NCI-H2196 treated with DMSO at 0.1 percent for 48 hours (cell line): Measurements from ENCODE around the gene BRMS1.
A peak's percentile ranks its signal among the peaks of the same experiment; 100 is the strongest.
"Not testable (repeated sequence)": the region's sequence is repeated elsewhere in the genome, so short reads cannot be mapped to it uniquely, and the experiment has no call there.

Experiments
- DNase-seq: peaks from one replicate; lab custom pipeline; 2025; ENCODE audit not compliant: unreplicated experiment; lab: John Stamatoyannopoulos, UW

The BRMS1 gene

DNA sequence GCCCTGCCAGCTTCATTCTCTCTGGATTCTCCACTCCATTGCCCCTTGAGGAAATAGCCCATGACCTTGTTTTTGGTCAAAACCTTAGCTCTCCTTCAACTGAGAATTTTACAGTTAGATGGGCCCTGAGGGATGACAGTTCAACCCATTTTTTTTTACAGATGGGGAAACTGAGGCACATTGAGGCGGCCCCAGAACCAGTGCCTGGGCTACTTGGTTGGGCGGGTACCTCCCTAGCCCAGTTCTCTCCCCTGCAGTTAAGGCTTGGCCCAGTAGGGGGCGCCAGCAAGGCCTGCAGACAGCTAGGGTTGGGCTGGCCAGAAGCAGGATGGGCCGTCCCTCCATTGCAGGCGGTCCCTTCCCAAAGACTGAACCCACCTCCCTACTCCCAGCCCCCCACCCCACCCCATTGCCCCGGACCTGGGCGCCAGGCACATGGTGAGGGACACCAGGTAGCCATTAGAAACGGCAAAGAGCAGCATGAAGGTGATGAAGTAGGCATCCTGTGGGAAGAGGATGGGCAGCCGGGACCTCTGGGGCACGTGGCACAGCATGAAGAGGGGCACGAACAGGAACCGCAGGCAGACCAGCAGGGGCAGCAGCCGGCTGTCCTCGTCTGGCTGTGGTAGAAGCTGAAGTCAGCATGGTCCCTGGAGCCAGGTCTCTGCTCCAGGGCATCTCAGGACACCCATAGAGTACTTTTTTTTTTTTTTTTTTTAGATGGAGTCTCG lies 19.1 kb upstream of the BRMS1 start:
- DNase-seq, result no peak

DNA sequence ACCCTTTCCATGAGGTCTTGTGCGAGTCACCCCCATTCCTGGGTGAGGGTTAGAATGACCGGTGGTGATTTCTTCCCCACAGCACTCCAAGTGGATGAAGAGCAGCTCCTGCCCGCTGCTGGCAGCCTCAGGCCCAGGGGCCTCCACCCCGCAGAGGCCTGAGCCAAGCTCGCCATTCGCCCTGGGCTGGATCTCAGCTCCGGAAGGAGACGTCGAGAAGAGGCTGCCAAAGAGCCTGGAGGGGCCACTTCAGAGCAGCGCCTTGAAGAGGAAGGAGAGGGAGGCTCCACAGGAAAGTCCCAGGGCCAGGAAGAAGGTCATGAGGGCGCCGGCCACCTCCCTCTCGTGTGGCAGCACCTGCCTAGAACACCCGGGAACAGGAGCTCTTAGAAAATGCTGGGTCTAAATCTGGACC lies 18.3 kb upstream of the BRMS1 start:
- no peak for DNase-seq

DNA sequence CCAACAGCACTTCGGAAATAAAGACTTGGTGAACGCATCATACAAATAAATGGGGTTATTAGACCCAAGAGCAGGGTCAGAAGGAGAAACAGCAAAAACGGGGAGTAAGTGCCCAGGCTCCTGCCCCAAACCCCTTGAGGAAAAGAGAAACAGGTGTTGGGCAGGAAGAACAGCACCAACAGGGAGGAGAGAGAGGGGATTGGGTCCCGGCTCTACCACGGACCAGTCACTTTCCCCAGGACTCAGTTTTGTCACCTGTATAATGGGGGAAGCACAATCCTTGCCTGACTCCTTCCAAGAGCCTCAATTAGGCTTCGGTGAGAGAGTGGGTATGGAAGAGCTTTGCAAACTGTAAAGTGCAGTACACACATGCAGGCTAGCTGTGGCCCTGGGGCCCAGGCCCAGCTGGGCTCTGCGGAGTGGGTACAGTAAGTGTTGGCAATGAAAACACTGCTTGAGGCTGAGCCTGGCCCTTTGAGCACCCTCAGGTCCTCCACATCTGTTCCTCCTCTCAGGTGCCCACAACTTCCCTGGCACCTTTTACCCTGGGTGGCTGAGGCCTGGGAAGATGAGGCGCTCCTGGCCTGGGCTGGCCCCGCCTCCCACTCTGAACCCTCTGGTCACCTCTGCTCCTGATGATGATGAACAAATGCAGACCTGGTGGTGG lies 17.7 kb upstream of the BRMS1 start:
- DNase-seq, result no peak

DNA sequence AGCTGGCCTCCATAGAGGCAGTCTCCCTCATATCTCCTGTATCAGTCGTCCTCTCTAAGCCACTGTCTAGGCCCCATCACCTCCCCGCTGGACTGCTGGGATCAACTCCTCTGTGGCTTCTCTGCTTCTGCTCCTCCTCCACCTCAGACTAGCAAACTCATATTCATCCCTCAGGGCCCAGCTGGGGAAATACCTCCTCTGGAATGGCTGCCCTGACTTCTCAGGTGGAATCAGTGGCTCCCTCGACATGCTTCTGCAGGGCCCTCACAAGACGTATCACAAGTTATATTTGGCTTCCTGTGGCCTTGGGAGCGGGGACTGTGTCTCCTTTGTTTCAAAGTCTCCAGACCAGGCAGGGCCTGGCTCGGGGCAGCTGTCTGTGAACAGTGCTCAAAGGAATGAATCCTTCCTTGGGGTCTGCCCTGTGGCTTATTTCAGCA lies 16.6 kb upstream of the BRMS1 start:
- DNase-seq, result no peak

DNA sequence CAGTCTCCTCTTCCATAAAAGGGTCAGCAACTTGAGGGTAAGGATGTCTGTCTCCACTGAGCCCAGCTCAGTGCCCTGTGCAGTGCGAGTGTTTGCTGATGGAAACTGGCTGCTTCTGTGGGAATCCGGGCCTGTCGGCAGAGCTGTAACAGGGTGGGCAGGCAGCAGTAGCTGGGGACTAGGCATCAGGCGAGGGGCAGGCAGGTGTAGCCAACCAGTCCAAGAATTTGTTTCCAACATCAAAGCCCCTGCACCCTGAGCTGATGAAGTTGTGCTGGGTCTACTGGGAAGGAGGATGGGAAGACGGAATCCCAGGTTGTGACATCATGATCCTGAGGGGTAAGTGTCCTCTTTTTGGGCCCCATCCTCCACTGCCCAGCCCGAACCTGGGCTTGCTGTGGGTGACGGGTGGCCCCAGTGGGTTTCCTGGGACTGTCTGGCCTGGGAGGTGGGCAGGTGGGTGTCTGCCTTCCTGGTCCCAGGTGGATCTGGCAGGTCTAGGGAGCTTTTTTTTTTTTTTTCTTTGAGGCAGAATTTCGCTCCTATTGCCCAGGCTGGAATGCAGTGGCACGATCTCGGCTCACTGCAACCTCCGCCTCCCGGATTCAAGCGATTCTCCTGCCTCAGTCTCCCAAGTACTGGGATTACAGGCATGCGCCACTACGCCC lies 15.6 kb upstream of the BRMS1 start:
- DNase-seq, result no peak

DNA sequence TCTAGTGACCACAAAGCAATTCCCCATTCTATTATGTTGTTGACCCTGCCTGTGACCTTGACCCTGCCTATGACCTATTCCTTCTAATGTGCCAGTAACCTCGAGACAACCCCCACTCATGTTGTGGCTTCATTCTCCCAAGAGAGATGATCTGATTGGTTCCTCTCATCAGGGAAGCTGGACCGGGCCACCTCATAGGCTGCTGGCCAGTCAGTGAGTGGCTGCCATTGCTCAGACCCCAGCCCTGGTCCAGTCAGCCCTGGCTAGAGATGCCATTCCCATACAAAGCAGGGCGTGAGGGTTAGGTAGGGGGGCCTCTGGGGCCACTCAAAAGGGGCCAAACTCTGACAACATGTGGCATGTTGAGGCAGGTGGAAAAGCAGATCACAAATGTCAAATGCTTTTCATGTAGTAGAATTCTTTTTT lies 14.8 kb upstream of the BRMS1 start:
- DNase-seq, result no peak

DNA sequence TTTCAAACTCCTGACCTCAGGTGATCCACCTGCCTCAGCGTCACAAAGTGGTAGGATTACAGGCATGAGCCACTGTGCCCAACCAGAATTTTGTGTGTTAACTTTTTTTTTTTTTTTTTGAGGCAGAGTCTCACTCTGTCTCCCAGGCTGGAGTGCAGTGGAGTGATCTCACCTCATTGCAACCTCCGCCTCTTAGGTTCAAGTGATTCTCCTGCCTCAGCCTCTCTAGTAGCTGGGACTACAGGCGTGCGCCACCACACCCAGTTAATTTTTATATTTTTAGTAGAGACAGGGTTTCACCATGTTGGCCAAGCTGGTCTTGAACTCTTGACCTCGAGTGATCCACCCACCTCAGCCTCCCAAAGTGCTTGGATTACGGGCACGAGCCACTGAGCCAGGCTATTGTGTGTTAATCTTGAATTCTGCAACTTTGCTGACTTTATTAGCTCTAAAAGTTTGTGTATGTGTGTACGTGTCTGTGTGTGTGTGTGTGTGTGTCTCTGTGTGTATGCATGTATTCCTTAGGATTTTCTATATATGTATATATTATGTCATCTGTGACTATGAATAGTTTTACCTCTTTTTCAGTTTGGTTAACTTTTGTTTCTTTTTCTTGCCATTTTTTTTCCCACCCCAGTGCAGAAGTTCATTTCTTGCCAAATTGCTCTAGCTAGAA lies 5.8 kb upstream of the BRMS1 start:
- not testable (repeated sequence) for DNase-seq

DNA sequence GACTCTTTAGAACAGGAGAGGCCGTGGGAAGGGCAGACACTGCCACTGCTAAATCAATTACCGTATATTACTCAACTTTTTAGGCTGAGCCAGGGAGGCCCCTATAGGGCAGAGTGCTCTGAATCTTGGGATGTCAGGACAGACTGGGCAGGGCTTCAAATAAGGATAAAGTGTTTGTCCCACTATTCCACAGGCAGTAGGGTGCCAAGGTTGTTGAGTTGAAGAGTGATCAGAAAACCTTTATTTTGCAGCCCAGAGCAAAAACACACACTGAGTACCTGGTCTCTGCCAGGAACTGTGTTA lies 4.1 kb upstream of the BRMS1 start:
- DNase-seq, result no peak

DNA sequence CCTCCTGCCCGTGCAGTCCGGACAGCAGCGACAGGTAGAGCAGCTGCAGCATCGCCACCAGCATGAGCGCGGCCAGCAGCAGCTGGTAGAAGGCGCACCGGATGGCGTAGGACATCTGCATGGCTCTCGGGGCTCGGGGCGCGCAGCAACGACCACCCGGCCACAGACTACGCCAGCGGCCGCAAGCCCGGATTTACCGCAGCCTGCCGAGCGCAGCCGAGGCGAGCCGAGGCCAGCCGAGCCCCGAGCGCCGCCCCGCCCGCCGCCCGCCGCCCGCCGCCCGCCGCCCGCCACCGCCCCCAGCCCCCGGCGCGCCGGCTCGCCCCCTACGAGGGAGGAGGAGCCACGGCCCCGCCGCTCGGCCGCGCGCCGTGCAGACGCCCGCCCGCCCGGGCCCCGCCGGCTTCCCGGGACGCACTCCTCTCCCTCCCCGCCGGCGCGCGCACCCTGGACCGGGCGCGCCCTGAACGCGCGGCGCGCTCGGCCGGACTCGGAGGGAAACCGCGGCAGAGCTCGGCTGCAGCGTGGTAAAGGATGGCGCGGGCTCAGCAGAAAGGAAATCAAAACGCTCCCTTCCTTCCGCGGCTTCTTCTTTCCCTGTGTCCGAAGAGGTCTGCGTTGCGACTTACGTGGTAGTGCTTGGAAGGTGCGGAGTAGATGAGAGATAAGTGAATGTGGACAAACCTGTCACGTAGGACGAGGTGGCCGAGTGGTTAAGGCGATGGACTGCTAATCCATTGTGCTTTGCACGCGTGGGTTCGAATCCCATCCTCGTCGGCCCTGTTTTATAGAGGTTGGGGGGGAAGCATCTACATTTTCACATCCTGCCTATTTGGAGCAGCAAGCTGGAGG lies 2.7 kb upstream of the BRMS1 start, which contains the start of gene B4GAT1:
TSS of gene B4GAT1 (minus strand) at position 205 of the 852 bp plus-strand sequence. CDS start at position 121, 84 bp downstream.
- peak; percentile 57 for DNase-seq

- DNase-seq, result no peak
Observed at GRCh38 chr11:66346476-66347424, 1.8 kb upstream of the BRMS1 start.

GRCh38 chr11:66345316-66345649 lies 379 bp upstream of the BRMS1 start:
- DNase-seq, result no peak

GRCh38 chr11:66343176-66343575 lies 1.7 kb downstream of the BRMS1 start:
- no peak for DNase-seq

- DNase-seq, result no peak
Observed at GRCh38 chr11:66341502-66342126, 3.3 kb downstream of the BRMS1 start.

DNA sequence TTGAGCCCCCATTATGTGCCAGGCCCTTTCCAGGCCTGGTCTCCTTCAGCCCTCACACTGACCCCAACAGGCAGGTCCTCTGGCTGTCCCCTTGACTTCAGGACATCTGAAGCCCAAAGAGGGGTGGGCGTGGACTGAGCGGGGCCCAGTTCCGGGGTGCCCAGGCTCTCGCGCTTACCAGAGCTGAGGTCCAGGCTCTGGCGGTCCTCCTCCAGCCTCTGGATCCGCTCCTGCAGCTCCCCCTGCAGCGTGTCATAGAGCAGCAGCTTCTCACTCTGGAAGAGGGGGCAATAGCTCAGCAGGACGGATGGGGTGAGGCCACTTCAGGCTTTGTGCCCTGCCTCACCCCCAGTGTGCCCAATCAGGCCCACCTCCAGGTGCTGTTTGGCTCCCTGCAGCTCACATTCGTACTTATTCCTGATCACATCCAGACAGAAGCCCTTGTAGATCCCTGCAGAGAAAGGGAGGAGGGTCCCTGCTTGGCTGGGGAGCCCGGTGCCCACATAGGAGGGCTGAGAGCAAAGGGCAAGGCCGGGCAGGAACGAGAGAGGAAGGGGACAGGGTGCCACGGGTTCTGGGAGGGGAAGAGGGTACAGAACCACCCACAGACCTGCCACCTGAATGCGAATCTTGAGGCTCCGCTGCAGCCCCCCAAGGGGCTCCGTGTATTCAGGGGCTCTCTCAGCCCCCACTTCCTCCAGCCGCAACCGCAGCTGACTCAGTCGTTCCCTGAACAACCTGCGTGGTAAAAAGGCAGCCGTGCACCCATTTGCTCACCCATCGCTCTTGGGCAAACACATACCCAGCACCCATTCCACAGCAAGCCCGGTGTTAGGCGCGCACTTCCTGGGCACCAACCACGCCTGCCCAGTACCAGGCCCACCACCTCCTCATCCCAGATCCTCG lies 4.1 kb downstream of the BRMS1 start:
- DNase-seq, result no peak

DNA sequence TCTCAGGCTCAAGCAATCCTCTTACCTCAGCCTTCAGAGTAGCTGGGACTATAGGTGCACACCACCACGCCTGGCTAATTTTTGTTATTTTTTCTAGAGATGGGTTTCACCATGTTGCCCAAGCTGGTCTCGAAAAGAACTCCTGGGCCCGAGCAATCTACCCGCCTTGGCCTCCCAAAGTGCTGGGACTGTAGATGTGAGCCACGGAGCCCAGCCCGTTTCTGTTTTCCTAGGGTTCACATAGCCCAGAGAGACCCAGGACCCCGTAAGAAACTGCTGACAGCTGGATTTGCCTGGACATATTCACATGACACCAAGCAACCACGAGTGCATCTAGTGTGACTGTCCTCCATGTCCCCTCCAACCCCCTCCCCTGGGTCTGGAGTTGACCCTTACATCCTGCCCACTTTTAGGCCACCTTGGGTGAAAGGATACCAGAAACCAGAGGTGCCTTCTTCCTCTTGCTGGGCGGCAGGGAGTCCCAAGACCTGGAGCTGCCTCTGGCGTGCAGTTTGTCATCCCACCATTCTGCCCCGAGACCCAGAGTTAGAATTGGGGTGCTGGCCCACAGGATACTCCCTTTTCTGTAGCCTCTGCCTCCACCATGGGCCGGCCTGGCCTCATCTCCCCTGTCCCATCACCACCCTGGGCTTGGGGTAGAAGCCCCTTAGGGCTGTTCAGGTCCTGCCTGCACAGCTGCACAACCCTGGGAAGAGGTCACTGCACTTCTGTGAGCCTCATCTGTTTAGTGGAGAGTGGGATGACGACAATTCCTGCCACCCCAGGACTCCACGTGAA lies 5.0 kb downstream of the BRMS1 start:
- DNase-seq, result no peak

DNA sequence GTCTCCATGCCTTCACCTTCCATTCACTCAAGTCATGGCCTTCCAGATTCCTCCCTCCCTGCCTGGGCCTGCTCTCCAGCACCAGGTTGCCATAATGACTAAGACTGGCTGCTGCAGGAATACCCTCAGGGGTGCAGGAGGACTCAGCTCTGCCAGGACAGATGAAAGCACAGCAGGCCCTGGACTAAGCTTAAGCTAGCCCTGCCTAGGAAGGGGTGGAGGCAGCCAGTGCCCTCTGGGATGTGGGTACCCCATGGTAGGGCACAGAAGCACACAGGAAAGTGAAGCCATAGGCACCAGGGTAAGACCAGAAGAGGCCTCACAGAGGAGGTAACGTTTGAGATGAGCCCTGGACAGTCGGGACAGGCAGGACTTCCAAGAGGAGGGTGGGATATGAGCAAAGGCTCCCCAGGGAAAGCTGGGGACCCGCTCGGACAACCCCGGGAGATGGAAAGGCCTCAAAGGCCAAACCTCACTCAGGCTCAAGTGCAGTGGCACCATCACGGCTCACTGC lies 5.7 kb downstream of the BRMS1 start:
- DNase-seq, result no peak
